IMR-90 (cell line): ENCODE data around the gene ACIN1. TPM values are rescaled to one million over a fixed set of nuclear protein-coding genes. Genes with fewer than 3 reads are reported as not detected.

Experiments used
- ATAC-seq: fragments of 200-7000 bp; cut with Tn5 transposase; 2 replicates; pipeline ENCODE4 v1.9.1; 2020; ENCODE audit warnings: low read depth, mild to moderate bottlenecking, moderate library complexity
- BruUV-seq: library from RNA; stranded (reverse); fragments of 400-500 nt; replicated peaks from 2 replicates; lab custom pipeline; 2021; lab: Mats Ljungman, UMichigan
- CTCF ChIA-PET: fragments of 300-600 bp; formaldehyde crosslinking; extraction: SDS; loops from one replicate; lab custom pipeline; 2021; ENCODE audit warnings: antibody characterized with exemption; lab: Yijun Ruan, JAX
- POLR2A ChIA-PET: fragments of 300-600 bp; sonication (Branson Sonifier 250); formaldehyde crosslinking; loops from one replicate; lab custom pipeline; 2022; ENCODE audit warnings: antibody characterized with exemption; ENCODE audit not compliant: unreplicated experiment; lab: Charles Lee
- DNase-seq: peaks from one replicate; pipeline ENCODE4 v3.0.0; 2013
- H2AFZ ChIP-seq: replicated peaks from 2 replicates; pipeline ENCODE3; 2013; ENCODE audit warnings: low read length, mild to moderate bottlenecking; ENCODE audit not compliant: poor library complexity
- H2AK5ac ChIP-seq: 2 replicates; pipeline ENCODE4 v1.6.1; 2013; ENCODE audit warnings: low read depth, low read length, inconsistent platforms
- H2AK9ac ChIP-seq: replicated peaks from 2 replicates; pipeline ENCODE3; 2013; ENCODE audit warnings: mild to moderate bottlenecking, low read depth, low read length, moderate library complexity; ENCODE audit not compliant: poor library complexity
- H2BK120ac ChIP-seq: 2 replicates; pipeline ENCODE4 v1.6.1; 2013; ENCODE audit warnings: low read depth, low read length, inconsistent platforms
- H2BK15ac ChIP-seq: 3 replicates; pipeline ENCODE4 v1.6.1; 2013; ENCODE audit warnings: low read depth, low read length, inconsistent platforms
- H2BK20ac ChIP-seq: 2 replicates; pipeline ENCODE4 v1.6.1; 2013; ENCODE audit warnings: low read depth, mild to moderate bottlenecking, inconsistent platforms, low read length, moderate library complexity
- H2BK5ac ChIP-seq: 2 replicates; pipeline ENCODE4 v1.6.1; 2013; ENCODE audit warnings: mild to moderate bottlenecking, low read depth, low read length, inconsistent platforms; ENCODE audit not compliant: poor library complexity, severe bottlenecking
- H3K14ac ChIP-seq: replicated peaks from 2 replicates; pipeline ENCODE4 v1.6.1; 2013; ENCODE audit warnings: low read depth, low read length, inconsistent platforms
- H3K18ac ChIP-seq: 2 replicates; pipeline ENCODE4 v1.6.1; 2013; ENCODE audit warnings: low read depth, low read length, control low read depth
- H3K23ac ChIP-seq: 2 replicates; pipeline ENCODE4 v1.6.1; 2013; ENCODE audit warnings: low read depth, low read length, inconsistent platforms
- H3K27ac ChIP-seq: 2 replicates; pipeline ENCODE4 v1.5.1; 2013; ENCODE audit warnings: mild to moderate bottlenecking, control low read depth, low read length; ENCODE audit not compliant: insufficient read depth
- H3K27me3 ChIP-seq: 2 replicates; pipeline ENCODE4 v1.6.1; 2013; ENCODE audit warnings: low read length; ENCODE audit not compliant: control insufficient read depth, insufficient read depth
- H3K36me3 ChIP-seq: 2 replicates; pipeline ENCODE4 v1.6.1; 2013; ENCODE audit warnings: low read length, mixed read lengths; ENCODE audit not compliant: control insufficient read depth, insufficient read depth
- H3K4ac ChIP-seq: 2 replicates; pipeline ENCODE4 v1.6.1; 2013; ENCODE audit warnings: low read depth, low read length, inconsistent platforms
- H3K4me1 ChIP-seq: 2 replicates; pipeline ENCODE4 v1.6.1; 2013; ENCODE audit warnings: low read length, mixed read lengths; ENCODE audit not compliant: control insufficient read depth, insufficient read depth
- H3K4me2 ChIP-seq: 2 replicates; pipeline ENCODE4 v1.6.1; 2013; ENCODE audit warnings: low read depth, mild to moderate bottlenecking, control low read depth, low read length, moderate library complexity
- H3K4me3 ChIP-seq: 2 replicates; pipeline ENCODE4 v1.5.1; 2013; ENCODE audit warnings: low read depth, mild to moderate bottlenecking, control low read depth, low read length, moderate library complexity; ENCODE audit not compliant: insufficient read depth
- H3K56ac ChIP-seq: 2 replicates; pipeline ENCODE4 v1.6.1; 2013; ENCODE audit warnings: low read length, inconsistent platforms; ENCODE audit not compliant: insufficient read depth; ENCODE audit errors: extremely low read depth
- H3K79me1 ChIP-seq, 2 experiments: 2 replicates each; pipeline ENCODE4 v1.6.1; 2013; ENCODE audit warnings: low read length in 2 of 2, inconsistent platforms in 1 of 2, low read depth in 1 of 2
- H3K9ac ChIP-seq: 2 replicates; pipeline ENCODE4 v1.6.1; 2013; ENCODE audit warnings: low read depth, low read length, control low read depth
- H3K9me1 ChIP-seq: 2 replicates; pipeline ENCODE4 v1.6.1; 2013; ENCODE audit warnings: low read length, inconsistent platforms; ENCODE audit not compliant: insufficient read depth
- H3K9me3 ChIP-seq: 2 replicates; pipeline ENCODE4 v1.6.1; 2013; ENCODE audit warnings: low read length; ENCODE audit not compliant: control insufficient read depth, insufficient read depth
- H4K20me1 ChIP-seq: 2 replicates; pipeline ENCODE4 v1.6.1; 2013; ENCODE audit warnings: low read length, inconsistent platforms; ENCODE audit not compliant: insufficient read depth
- H4K5ac ChIP-seq: 2 replicates; pipeline ENCODE4 v1.6.1; 2013; ENCODE audit warnings: mild to moderate bottlenecking, low read depth, low read length, control low read depth
- H4K8ac ChIP-seq, 2 experiments: 2 replicates each; pipeline ENCODE4 v1.6.1; 2013; ENCODE audit warnings: low read depth in 2 of 2, low read length in 2 of 2, control low read depth in 1 of 2, inconsistent platforms in 1 of 2
- H4K91ac ChIP-seq: 2 replicates; pipeline ENCODE4 v1.6.1; 2013; ENCODE audit warnings: low read depth, low read length, inconsistent platforms; ENCODE audit not compliant: insufficient read depth
- BHLHE40 ChIP-seq: fragments of 150-350 bp; IDR thresholded peaks from 2 replicates; pipeline ENCODE4 v1.6.1; 2016; ENCODE audit warnings: mild to moderate bottlenecking, low read depth, low read length
- CTCF ChIP-seq: conservative IDR thresholded peaks from 2 replicates; pipeline ENCODE4 v1.5.1; 2012; ENCODE audit warnings: mild to moderate bottlenecking, low read depth, low read length, improper control_type of control experiment
- MAZ ChIP-seq: IDR thresholded peaks from 2 replicates; pipeline ENCODE4 v1.6.1; 2012; ENCODE audit warnings: low read depth, mild to moderate bottlenecking, low read length, improper control_type of control experiment, moderate library complexity, borderline replicate concordance
- RAD21 ChIP-seq: IDR thresholded peaks from 2 replicates; pipeline ENCODE4 v1.6.1; 2012; ENCODE audit warnings: low read length, improper control_type of control experiment
- RCOR1 ChIP-seq: IDR thresholded peaks from 2 replicates; pipeline ENCODE4 v1.6.1; 2012; ENCODE audit warnings: mild to moderate bottlenecking, low read length, improper control_type of control experiment; ENCODE audit not compliant: insufficient replicate concordance
- SMC3 ChIP-seq: fragments of 150-350 bp; IDR thresholded peaks from 2 replicates; pipeline ENCODE4 v1.6.1; 2016; ENCODE audit warnings: low read depth, mild to moderate bottlenecking, antibody characterized with exemption, low read length, moderate library complexity
- USF2 ChIP-seq: fragments of 150-350 bp; IDR thresholded peaks from 2 replicates; pipeline ENCODE4 v1.6.1; 2017; ENCODE audit warnings: mild to moderate bottlenecking, antibody characterized with exemption, low read length, low read depth
- WGBS, 2 experiments: methylation state at CpG; one replicate each; pipeline versions ENCODE4 v1.1.5 to v1.1.7; 2013; ENCODE audit warnings: missing lambda C conversion rate in 2 of 2; ENCODE audit not compliant: insufficient read length in 1 of 2; ENCODE audit errors: extremely low coverage in 2 of 2; 5-methylcytosine and 5-hydroxymethylcytosine counted together
- dilution Hi-C: fragments of 300-500 bp; cut with HindIII; formaldehyde crosslinking; loops from one replicate; pipeline ENCODE4 v1.14.3; 2018; ENCODE audit warnings: low sequenced_read_pairs; ENCODE audit not compliant: unreplicated experiment
- in situ Hi-C: fragments of 300-500 bp; cut with MboI; formaldehyde crosslinking; loops from 3 replicates; pipeline ENCODE4 v1.14.3; 2019; ENCODE audit warnings: low sequenced_read_pairs, inconsistent platforms, mixed read lengths
- intact Hi-C: fragments of 100-400 bp; cut with micrococcal nuclease; formaldehyde crosslinking; loops from 2 replicates; pipeline ENCODE4 v1.10.0; 2022
- polyA plus RNA-seq, 3 experiments: library from polyadenylated mRNA; depleted of rRNA; stranded (reverse); fragments of >200 nt; gene quantifications; 2 replicates each; pipeline ENCODE4 v1.2.3, GENCODE V29; 2012; ENCODE audit warnings: low replicate concordance in 1 of 3
- total RNA-seq: library from RNA; depleted of rRNA; stranded (reverse); fragments of >200 nt; gene quantifications from 2 replicates; pipeline ENCODE4 v1.2.3, GENCODE V29; 2012

ACIN1 gene
- total and polyA plus RNA-seq, 2 of the 4 experiments (the other 2 are of a cell fraction), result 73.8 to 185 TPM

- no CpG with 5 or more reads among the region's 2 CpGs for WGBS, 2 experiments
- ChIA-PET POLR2A (no interaction called here), CTCF (interaction anchor here (1.8 kb wide), 1 partner anchor 24 kb away, joined by 13 read pairs; no protein-coding TSS in a partner anchor)
- Histone ChIP-seq H2AK9ac (no peak overlapping the region), H2AFZ (no peak overlapping the region), H3K4me2 (peak overlapping the region; percentile 99), H3K79me1 (peaks cover 14 to 53% of the 10 kb centered on the region in 2 experiments), H4K8ac (no peak overlapping the region), H2BK20ac (no peak overlapping the region), H3K9me1 (peaks cover 7% of the 10 kb centered on the region; the same call in 1 of the 2 replicates), H2AK5ac (no peak overlapping the region), H3K18ac (no peak overlapping the region), H3K4me3 (no peak overlapping the region), H2BK5ac (no peak overlapping the region), H4K20me1 (peaks cover 34% of the 10 kb centered on the region; the same call in 1 of the 2 replicates), H3K4ac (no peak overlapping the region), H3K56ac (no peak overlapping the region), H4K91ac (no peak overlapping the region), H3K9me3 (no peaks in the 10 kb centered on the region), H3K4me1 (peaks cover 3% of the 10 kb centered on the region; the same call in 1 of the 2 replicates), H3K27me3 (no peaks in the 10 kb centered on the region), H3K14ac (0 out of 2 replicates have a peak overlapping the region, but pooled peaks have one; percentile 17), H3K23ac (peak overlapping the region; percentile 58), H2BK15ac (no peak overlapping the region), H4K5ac (no peak overlapping the region), H2BK120ac (no peak overlapping the region), H3K36me3 (peaks cover 21% of the 10 kb centered on the region), H3K27ac (no peak overlapping the region), H3K9ac (no peak overlapping the region)
- in situ Hi-C loops, result loop anchor here (25.0 kb wide), 1 partner anchor 1044 kb away; the partner anchor contains the start of genes EMC9, FITM1, PSME1 and PSME2
- ATAC-seq, result no peak
- intact Hi-C loops, result no loop called here
- TF ChIP-seq RCOR1, result no peak
- no peak for TF ChIP-seq MAZ
- TF ChIP-seq CTCF, result no peak
- TF ChIP-seq RAD21, result no peak
- no peak for TF ChIP-seq USF2
- TF ChIP-seq BHLHE40, result no peak
- no peak for TF ChIP-seq SMC3
- no peak for DNase-seq
- dilution Hi-C loops, result no loop called here
- TSS peak; percentile 44 for BruUV-seq
Measured at GRCh38 chr14:23093104-23093503, 1.8 kb downstream of the ACIN1 start.
